ENCODE data around the gene PPME1. TPM values are rescaled to one million over a fixed set of nuclear protein-coding genes. Genes with fewer than 3 reads are reported as not detected.

PPME1 gene
- total RNA-seq, 1 donor from 2014 or later, result 29.2 TPM

GRCh38 chr11:74278721-74279161, 107.7 kb downstream of the PPME1 start:
- intact Hi-C loops (cut with DNase I), result no loop called here
- peak overlapping the region; percentile 74 for H3K27ac ChIP-seq
- no peaks in the 10 kb centered on the region for H3K27me3 ChIP-seq
- DNase-seq (ENCODE audit: extremely low spot score in 2 of 2), result peak in 1 of 2 donors; percentile 98
- peak in 1 of 2 donors; percentile 35 for TF ChIP-seq POLR2AphosphoS5 (IDR thresholded peaks at IDR 0.05; ENCODE audit: insufficient read depth in 1 of 2, low read depth in 1 of 2)
- TF ChIP-seq CTCF (IDR thresholded peaks at IDR 0.05), result no peak
- no peak for TF ChIP-seq POLR2A (IDR thresholded peaks at IDR 0.05)
- H3K4me1 ChIP-seq, result peaks cover 9% of the 10 kb centered on the region
- no peak overlapping the region for H3K4me3 ChIP-seq
- H3K36me3 ChIP-seq, result no peaks in the 10 kb centered on the region
- no peaks in the 10 kb centered on the region for H3K9me3 ChIP-seq

- intact Hi-C loops (cut with DNase I), result no loop called here
Measured at GRCh38 chr11:74279256-74279655, 108.2 kb downstream of the PPME1 start.

GRCh38 chr11:74280494-74280893, 109.4 kb downstream of the PPME1 start:
- Histone ChIP-seq H3K27me3 (no peaks in the 10 kb centered on the region), H3K36me3 (no peaks in the 10 kb centered on the region), H3K4me3 (no peak overlapping the region), H3K4me1 (peaks cover 9% of the 10 kb centered on the region), H3K9me3 (no peaks in the 10 kb centered on the region), H3K27ac (peak overlapping the region; percentile 74)
- DNase-seq (ENCODE audit: extremely low spot score in 2 of 2), result no peak
- intact Hi-C loops (cut with DNase I), result no loop called here
- no peak for TF ChIP-seq POLR2A (IDR thresholded peaks at IDR 0.05)
- TF ChIP-seq CTCF (IDR thresholded peaks at IDR 0.05), result no peak
- no peak for TF ChIP-seq POLR2AphosphoS5 (IDR thresholded peaks at IDR 0.05; ENCODE audit: insufficient read depth in 1 of 2, low read depth in 1 of 2)

More at GRCh38 chr11:74279256-74279655, 108.2 kb downstream of the PPME1 start:
- no peak overlapping the region for H3K4me3 ChIP-seq
- no peak for DNase-seq (ENCODE audit: extremely low spot score in 2 of 2)
- H3K27me3 ChIP-seq, result no peaks in the 10 kb centered on the region
- no peaks in the 10 kb centered on the region for H3K9me3 ChIP-seq
- TF ChIP-seq POLR2AphosphoS5 (IDR thresholded peaks at IDR 0.05; ENCODE audit: insufficient read depth in 1 of 2, low read depth in 1 of 2), result no peak
- no peak for TF ChIP-seq CTCF (IDR thresholded peaks at IDR 0.05)
- no peak for TF ChIP-seq POLR2A (IDR thresholded peaks at IDR 0.05)
- peak overlapping the region; percentile 74 for H3K27ac ChIP-seq
- H3K4me1 ChIP-seq, result peaks cover 9% of the 10 kb centered on the region
- H3K36me3 ChIP-seq, result no peaks in the 10 kb centered on the region

GRCh38 chr11:74282421-74282820, 111.3 kb downstream of the PPME1 start:
- no peaks in the 10 kb centered on the region for H3K36me3 ChIP-seq
- no peak overlapping the region for H3K4me3 ChIP-seq
- TF ChIP-seq CTCF (IDR thresholded peaks at IDR 0.05), result no peak
- TF ChIP-seq POLR2AphosphoS5 (IDR thresholded peaks at IDR 0.05; ENCODE audit: insufficient read depth in 1 of 2, low read depth in 1 of 2), result no peak
- no peak for TF ChIP-seq POLR2A (IDR thresholded peaks at IDR 0.05)
- intact Hi-C loops (cut with DNase I), result no loop called here
- no peaks in the 10 kb centered on the region for H3K27me3 ChIP-seq
- H3K27ac ChIP-seq, result no peak overlapping the region
- DNase-seq (ENCODE audit: extremely low spot score in 2 of 2), result no peak
- H3K4me1 ChIP-seq, result peaks cover 9% of the 10 kb centered on the region
- no peaks in the 10 kb centered on the region for H3K9me3 ChIP-seq

- no peak for DNase-seq (ENCODE audit: extremely low spot score in 2 of 2)
- H3K4me1 ChIP-seq, result peaks cover 11% of the 10 kb centered on the region
- no peak overlapping the region for H3K4me3 ChIP-seq
- H3K27me3 ChIP-seq, result no peaks in the 10 kb centered on the region
- H3K27ac ChIP-seq, result no peak overlapping the region
- no peaks in the 10 kb centered on the region for H3K9me3 ChIP-seq
- no peak for TF ChIP-seq POLR2A (IDR thresholded peaks at IDR 0.05)
- TF ChIP-seq POLR2AphosphoS5 (IDR thresholded peaks at IDR 0.05; ENCODE audit: insufficient read depth in 1 of 2, low read depth in 1 of 2), result no peak
- no peak for TF ChIP-seq CTCF (IDR thresholded peaks at IDR 0.05)
- H3K36me3 ChIP-seq, result no peaks in the 10 kb centered on the region
- intact Hi-C loops (cut with DNase I), result no loop called here
Measured at GRCh38 chr11:74282914-74283371, 111.9 kb downstream of the PPME1 start.

All from vagina (tissue), 2 donors.